Measurements from ENCODE around the gene ESM1. TPM values are rescaled to one million over a fixed set of nuclear protein-coding genes. Genes with fewer than 3 reads are reported as not detected.

Gene ESM1
- total and polyA plus RNA-seq, 9 of the 15 experiments (the other 6 are each of a cell fraction or from before 2014, with no cell fraction given) = not detected

- TF ChIP-seq ZBTB26 (CRISPR knock-in tag; IDR thresholded peaks at IDR 0.05) = no peak
Measured at GRCh38 chr5:54985301-54986268, at the start of gene ESM1 (continued).

- Histone ChIP-seq H3K79me2 (ENCODE audit: control insufficient read depth, insufficient read depth, low read length) (no peaks in the 10 kb centered on the region), H3K9ac (ENCODE audit: insufficient read depth in 1 of 2, low read depth in 2 of 2, low read length in 2 of 2) (no peak overlapping the region), H3K36me3 (ENCODE audit: control insufficient read depth, insufficient read depth, low read length) (no peaks in the 10 kb centered on the region), H3K4me2 (ENCODE audit: insufficient read depth, low read length) (no peak overlapping the region), H3K9me3 (replicated peaks; ENCODE audit: control insufficient read depth, insufficient read depth, low read depth, low read length) (no peaks in the 10 kb centered on the region), H4K20me1 (replicated peaks; ENCODE audit: control insufficient read depth, insufficient read depth, low read length) (no peaks in the 10 kb centered on the region), H3K9me1 (ENCODE audit: control insufficient read depth, insufficient read depth, low read length) (no peaks in the 10 kb centered on the region), H2AFZ (ENCODE audit: low read depth, low read length) (no peak overlapping the region), H3K27ac (ENCODE audit: extremely low read depth, low read depth, low read length) (no peak overlapping the region), H3K4me3 (no peak overlapping the region), H3K27me3 (ENCODE audit: control insufficient read depth in 2 of 2, insufficient read depth in 2 of 2, low read length in 2 of 2) (peaks cover 0 to 7% of the 10 kb centered on the region in 2 experiments; a peak in 1 of 5 replicates), H3K4me1 (replicated peaks in 1 of 2; ENCODE audit: control insufficient read depth in 2 of 2, insufficient read depth in 2 of 2, low read length in 2 of 2) (no peaks in the 10 kb centered on the region)
- intact Hi-C loops (cut with micrococcal nuclease) (no loop called here), in situ Hi-C loops (cut with MboI) (no loop called here)
- ChIA-PET CTCF (ENCODE audit: low intra/inter-chr PET ratio) (no interaction called here), POLR2A (no interaction called here)
- 0% methylated on average over 3 of the region's 4 CpGs for WGBS (ENCODE audit: insufficient coverage, low coverage, missing lambda C conversion rate)
- no TSS peak for BruUV-seq (replicated peaks)
- DNase-seq (ENCODE audit: extremely low read depth in 1 of 4, low spot score in 3 of 4) = no peak
- no peak for FAIRE-seq
- no peak for ATAC-seq
- TF ChIP-seq HES1 (IDR thresholded peaks at IDR 0.05; ENCODE audit: low read depth) (no peak), ZNF398 (CRISPR knock-in tag; IDR thresholded peaks at IDR 0.05) (no peak), E2F1 (CRISPR knock-in tag; IDR thresholded peaks at IDR 0.05) (no peak), ZNF134 (CRISPR knock-in tag; conservative IDR thresholded peaks at IDR 0.05) (no peak), KLF10 (CRISPR knock-in tag; IDR thresholded peaks at IDR 0.05) (no peak), ZNF507 (tag; conservative IDR thresholded peaks at IDR 0.05) (no peak), TRIM25 (IDR thresholded peaks at IDR 0.05; ENCODE audit: borderline replicate concordance) (no peak), DMBX1 (CRISPR knock-in tag; IDR thresholded peaks at IDR 0.05; ENCODE audit: borderline replicate concordance) (no peak), NCOA4 (IDR thresholded peaks at IDR 0.05; ENCODE audit: partially characterized antibody) (no peak), USF1 (CRISPR knock-in tag; IDR thresholded peaks at IDR 0.05) (no peak)
Measured at GRCh38 chr5:55033568-55033967, 48.2 kb upstream of the ESM1 start.
